ENCODE measurements around the gene BUB1B. TPM values are rescaled to one million over a fixed set of nuclear protein-coding genes. Genes with fewer than 3 reads are reported as not detected.

BUB1B gene
- total and polyA plus RNA-seq, 9 of the 15 experiments (the other 6 are each of a cell fraction or from before 2014, with no cell fraction given): 28.7 to 113 (median 82.2) TPM

GRCh38 chr15:40197434-40197833 lies 36.6 kb downstream of the BUB1B start (continued):
- TF ChIP-seq E2F6 (IDR thresholded peaks at IDR 0.05; ENCODE audit: borderline replicate concordance in 1 of 2, extremely low read depth in 1 of 2, insufficient read depth in 1 of 2, insufficient read length in 1 of 2, low read depth in 1 of 2, low read length in 1 of 2, poor library complexity in 1 of 2, severe bottlenecking in 1 of 2): no peak

GRCh38 chr15:40198355-40199085 lies 37.7 kb downstream of the BUB1B start:
- ChIA-PET CTCF (ENCODE audit: low intra/inter-chr PET ratio) (no interaction called here), POLR2A (interaction anchor here (1.3 kb wide), 1 partner anchor 14 kb away, joined by 4 read pairs; no protein-coding TSS in a partner anchor)
- no peak overlapping the region for H3K4me2 ChIP-seq (ENCODE audit: insufficient read depth, low read length)
- H4K20me1 ChIP-seq (replicated peaks; ENCODE audit: control insufficient read depth, insufficient read depth, low read length): no peaks in the 10 kb centered on the region
- in situ Hi-C loops (cut with MboI): no loop called here
- 100% methylated on average over 1 of the region's 1 CpG for WGBS (ENCODE audit: insufficient coverage, low coverage, missing lambda C conversion rate)
- FAIRE-seq (no peak), ATAC-seq (no peak), DNase-seq (ENCODE audit: extremely low read depth in 1 of 4, low spot score in 3 of 4) (no peak)
- H3K27me3 ChIP-seq (ENCODE audit: control insufficient read depth in 2 of 2, insufficient read depth in 2 of 2, low read length in 2 of 2): no peaks in the 10 kb centered on the region
- intact Hi-C loops (cut with micrococcal nuclease): no loop called here
- BruUV-seq (replicated peaks): no TSS peak
- no peaks in the 10 kb centered on the region for H3K4me1 ChIP-seq (replicated peaks in 1 of 2; ENCODE audit: control insufficient read depth in 2 of 2, insufficient read depth in 2 of 2, low read length in 2 of 2)
- H3K4me3 ChIP-seq: no peak overlapping the region
- no peaks in the 10 kb centered on the region for H3K9me1 ChIP-seq (ENCODE audit: control insufficient read depth, insufficient read depth, low read length)
- peaks cover 10% of the 10 kb centered on the region; the same call in 2 of the 3 replicates for H3K79me2 ChIP-seq (ENCODE audit: control insufficient read depth, insufficient read depth, low read length)
- peaks cover 91% of the 10 kb centered on the region for H3K36me3 ChIP-seq (ENCODE audit: control insufficient read depth, insufficient read depth, low read length)
- no peaks in the 10 kb centered on the region for H3K9me3 ChIP-seq (replicated peaks; ENCODE audit: control insufficient read depth, insufficient read depth, low read depth, low read length)
- H3K27ac ChIP-seq (ENCODE audit: extremely low read depth, low read depth, low read length): no peak overlapping the region
- no peak overlapping the region for H2AFZ ChIP-seq (ENCODE audit: low read depth, low read length)
- H3K9ac ChIP-seq (ENCODE audit: insufficient read depth in 1 of 2, low read depth in 2 of 2, low read length in 2 of 2): no peak overlapping the region
- TF ChIP-seq POLR2A (conservative IDR thresholded peaks at IDR 0.05): no peak; the same call in 1 of the 2 replicates
- TF ChIP-seq GATA2 (CRISPR knock-in tag; IDR thresholded peaks at IDR 0.05): no peak
- no peak for TF ChIP-seq CREB5 (CRISPR knock-in tag; IDR thresholded peaks at IDR 0.05)
- TF ChIP-seq HNRNPLL (IDR thresholded peaks at IDR 0.05; ENCODE audit: low read depth, low read length, poor library complexity, severe bottlenecking): no peak
- TF ChIP-seq IRF9 (tag; IDR thresholded peaks at IDR 0.05): no peak
- 0 out of 2 replicates have a peak, but pooled peaks have one; percentile 8 for TF ChIP-seq SPI1 (IDR thresholded peaks at IDR 0.05; ENCODE audit: borderline replicate concordance, low read depth, low read length)
- TF ChIP-seq FOSL1 (tag; conservative IDR thresholded peaks at IDR 0.05): no peak
- no peak for TF ChIP-seq RBM34 (IDR thresholded peaks at IDR 0.05; ENCODE audit: borderline replicate concordance, insufficient read depth, low read length)
- TF ChIP-seq ZNF121 (CRISPR knock-in tag; conservative IDR thresholded peaks at IDR 0.05): peak; percentile 75
- TF ChIP-seq ZNF347 (CRISPR knock-in tag; IDR thresholded peaks at IDR 0.05; ENCODE audit: low read depth): no peak
- TF ChIP-seq CLOCK (CRISPR knock-in tag; IDR thresholded peaks at IDR 0.05; ENCODE audit: borderline replicate concordance): no peak
- no peak for TF ChIP-seq NR4A1 (CRISPR knock-in tag; IDR thresholded peaks at IDR 0.05)
- TF ChIP-seq NR4A1 (tag; IDR thresholded peaks at IDR 0.05): no peak

All from K562 (cell line).